HG02852 (cell line): Measurements from ENCODE around the gene ARID4A.
A peak's percentile ranks its signal among the peaks of the same experiment; 100 is the strongest.
"Not testable (repeated sequence)": the region's sequence is repeated elsewhere in the genome, so short reads cannot be mapped to it uniquely, and the experiment has no call there.

ENCODE experiments used
- ATAC-seq: cut with Tn5 transposase; IDR thresholded peaks from one replicate; pipeline ENCODE4 v1.9.1; 2021; ENCODE audit warnings: mild to moderate bottlenecking, moderate library complexity; ENCODE audit not compliant: unreplicated experiment

The ARID4A gene

DNA sequence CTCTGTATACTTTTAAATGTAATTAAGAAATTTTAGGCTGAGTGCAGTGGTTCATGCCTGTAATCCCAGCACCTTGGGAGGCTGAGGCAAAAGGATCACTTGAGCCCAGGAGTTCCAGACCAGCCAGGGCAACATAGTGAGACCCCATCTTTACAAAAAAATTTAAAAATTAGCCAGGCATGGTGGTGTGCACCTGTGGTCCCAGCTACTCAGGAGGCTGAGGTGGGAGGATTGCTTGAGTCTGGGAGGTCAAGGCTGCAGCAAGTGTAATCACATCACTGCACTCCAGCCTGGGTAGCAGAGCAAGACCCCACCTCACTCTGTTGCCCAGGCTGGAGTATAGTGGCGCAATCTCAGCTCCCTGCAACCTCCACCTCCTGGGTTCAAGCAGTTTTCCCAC, 63.9 kb downstream of the ARID4A start:
- not testable (repeated sequence) for ATAC-seq

DNA sequence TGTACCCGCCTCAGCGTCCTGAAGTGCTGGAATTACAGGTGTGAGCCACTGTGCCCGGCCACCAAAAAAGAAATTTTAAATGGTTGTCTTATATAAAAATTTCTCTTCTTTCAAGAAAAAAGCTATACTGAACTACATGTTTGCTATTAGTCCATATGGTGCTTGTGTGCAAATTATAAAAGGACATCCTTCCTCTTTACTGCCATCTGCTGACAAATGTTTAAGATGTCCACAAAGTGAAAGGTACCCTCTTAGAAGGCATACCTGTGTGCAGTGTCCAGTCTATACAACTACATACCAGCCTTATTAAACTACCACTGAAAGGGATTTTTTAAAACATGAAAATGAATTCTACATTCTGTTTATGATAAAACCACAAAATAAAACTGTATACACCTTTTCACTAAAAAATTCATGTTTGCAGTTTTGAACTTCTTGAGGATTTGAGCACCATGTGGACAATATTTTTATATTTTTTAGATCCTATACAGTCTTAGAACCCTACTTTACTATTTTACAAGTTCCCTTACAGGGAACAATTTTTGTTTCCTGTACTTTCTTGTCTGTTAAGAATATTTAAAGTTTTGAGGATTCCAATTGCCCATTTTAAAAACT, 64.5 kb downstream of the ARID4A start:
- peak; percentile 55 for ATAC-seq

DNA sequence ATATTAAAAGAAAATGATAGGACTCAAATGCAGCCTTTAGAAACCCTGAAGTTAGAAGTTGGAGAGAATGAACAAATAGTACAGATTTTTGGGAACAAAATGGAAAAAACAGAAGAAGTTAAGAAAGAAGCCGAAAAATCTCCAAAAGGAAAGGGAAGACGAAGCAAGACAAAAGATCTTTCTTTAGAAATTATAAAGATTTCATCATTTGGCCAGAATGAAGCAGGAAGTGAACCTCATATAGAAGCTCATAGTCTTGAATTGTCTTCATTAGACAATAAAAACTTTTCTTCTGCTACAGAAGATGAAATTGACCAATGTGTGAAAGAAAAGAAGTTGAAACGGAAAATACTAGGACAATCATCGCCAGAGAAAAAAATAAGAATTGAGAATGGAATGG, 66.0 kb downstream of the ARID4A start:
- ATAC-seq = no peak

DNA sequence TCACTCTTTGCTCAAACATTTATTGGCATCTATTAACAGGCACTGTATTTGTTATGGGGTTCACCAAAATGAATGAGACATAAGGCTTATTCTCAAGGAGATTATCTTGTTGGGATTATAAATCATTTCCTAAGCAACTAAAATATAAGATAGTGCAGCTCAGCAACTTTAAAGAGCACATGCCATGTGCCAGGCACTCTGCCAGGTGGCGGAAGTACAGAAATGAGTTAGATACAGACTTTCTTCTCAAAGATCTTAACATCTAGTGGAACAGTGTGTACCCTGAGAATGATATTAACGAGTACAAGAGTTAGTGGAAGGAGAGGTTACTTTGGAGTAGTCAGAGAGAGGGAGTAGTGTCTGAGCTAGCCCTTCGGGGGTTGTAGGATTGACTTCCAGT, 68.9 kb downstream of the ARID4A start:
- ATAC-seq = no peak

DNA sequence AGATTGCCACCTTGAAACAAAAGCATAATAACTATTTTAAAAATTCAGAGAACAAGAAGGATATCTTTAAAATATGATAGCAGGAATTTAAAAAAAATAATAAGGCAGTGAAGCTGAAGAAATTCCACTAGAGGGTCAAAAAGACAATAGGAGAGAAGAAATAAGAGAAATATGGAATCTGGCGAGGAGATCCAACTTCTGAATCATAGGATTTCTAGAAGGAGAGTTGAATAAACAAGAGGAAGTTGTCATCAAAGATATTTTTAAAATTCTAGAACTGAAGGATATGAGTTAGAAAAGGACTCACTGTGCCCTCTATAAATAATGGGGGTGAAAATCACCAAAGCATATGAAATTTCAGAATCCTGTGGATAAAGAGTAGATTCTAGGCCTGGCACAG, 70.6 kb downstream of the ARID4A start:
- ATAC-seq = no peak

DNA sequence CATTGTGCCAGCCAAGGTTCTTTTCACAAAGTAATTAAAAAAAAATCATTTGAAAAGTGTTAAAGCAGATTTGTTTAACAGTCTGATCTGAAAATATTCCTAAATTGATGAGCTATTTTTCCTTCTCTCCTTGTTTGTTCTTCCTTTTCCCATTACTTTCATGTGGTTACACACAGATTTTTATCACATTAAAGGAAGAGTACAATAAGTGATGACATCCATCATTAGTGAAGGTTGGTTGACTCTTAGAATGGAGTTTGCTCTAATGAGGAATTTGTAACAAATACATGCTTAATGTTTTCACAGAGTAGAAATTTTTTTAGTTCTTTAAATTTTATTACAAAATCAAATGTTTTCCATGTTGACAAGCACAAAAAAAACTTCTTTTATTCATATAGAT, 78.4 kb downstream of the ARID4A start:
- ATAC-seq = no peak

DNA sequence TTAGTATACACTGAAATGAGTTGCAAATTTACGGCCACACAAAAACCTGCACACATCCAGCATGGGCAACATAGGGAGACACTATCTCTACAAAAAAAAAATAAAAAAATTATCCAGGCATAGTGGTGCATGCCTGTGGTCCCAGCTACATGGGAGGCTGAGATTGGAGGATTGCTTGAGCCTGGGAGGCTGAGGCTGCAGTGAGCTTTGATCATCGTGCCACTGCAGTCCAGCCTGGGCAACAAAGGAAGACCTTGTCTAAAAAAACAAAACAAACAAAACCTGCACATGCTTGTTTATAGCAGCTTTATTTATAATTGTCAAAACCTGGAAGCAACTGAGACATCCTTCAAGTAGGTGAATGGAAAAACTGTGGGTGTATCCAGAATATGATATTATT, 92.5 kb downstream of the ARID4A start:
- no peak for ATAC-seq

DNA sequence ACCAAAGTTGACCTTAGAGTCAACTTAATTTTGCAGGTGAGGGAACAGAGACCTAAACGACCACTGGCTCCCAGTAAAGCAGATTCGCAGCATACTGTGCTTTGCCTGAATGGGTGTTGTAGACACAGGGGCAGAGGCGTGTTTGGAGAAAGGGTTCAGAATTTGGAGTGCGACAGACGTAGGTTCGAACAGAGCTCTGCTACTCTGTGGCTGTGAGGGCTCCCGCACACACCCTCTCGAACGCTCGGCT, 97.1 kb downstream of the ARID4A start:
- ATAC-seq = no peak

DNA sequence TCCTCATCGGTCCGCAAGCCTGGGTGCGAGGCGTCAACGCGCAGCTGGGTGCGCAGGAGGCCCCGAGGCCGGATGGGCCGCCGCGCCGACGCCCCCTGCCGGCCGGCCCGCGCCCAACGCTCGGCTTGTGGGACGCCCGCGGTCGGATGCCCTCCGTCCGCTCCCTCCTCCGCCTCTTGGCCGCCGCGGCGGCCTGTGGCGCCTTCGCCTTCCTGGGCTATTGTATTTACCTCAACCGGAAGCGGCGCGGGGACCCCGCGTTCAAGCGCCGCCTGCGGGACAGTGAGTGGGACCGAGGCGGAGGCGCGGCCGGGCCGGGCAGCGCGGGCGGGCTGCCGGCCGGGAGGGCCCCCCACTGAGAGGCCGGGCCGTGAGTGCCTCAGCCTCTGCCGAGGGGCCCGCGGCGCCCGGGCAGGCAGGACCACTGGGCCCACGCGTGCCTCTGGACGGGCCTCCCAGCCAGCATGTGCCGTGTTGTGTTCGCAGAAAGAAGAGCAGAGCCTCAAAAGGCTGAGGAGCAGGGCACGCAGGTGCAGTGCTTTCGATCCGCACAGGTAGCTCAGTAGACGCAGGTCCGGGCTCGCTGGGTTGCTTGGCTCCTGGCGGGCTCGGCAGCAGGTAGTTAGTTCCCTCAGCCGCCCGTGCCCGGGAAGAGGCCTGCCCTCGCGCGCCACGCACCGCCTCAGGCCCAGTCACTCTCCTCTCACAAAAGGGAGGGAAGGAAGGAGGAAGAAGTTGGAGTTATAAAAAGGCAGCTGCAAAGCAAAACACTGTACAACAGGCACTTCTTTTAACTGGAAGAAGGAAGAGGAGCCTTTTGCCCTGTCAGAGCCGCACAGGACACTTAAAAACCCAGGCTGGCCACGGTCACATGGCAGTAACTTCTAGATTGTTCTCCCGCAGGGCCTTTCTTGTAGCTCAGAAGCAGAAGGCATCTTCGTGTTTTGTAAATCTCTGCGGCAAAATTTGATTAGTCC, 97.7 kb downstream of the ARID4A start, which contains the start of gene TOMM20L:
TSS of gene TOMM20L (plus strand) at position 119 of the 977 bp plus-strand sequence. CDS start at position 147, 28 bp downstream.
- peak; percentile 95 for ATAC-seq

DNA sequence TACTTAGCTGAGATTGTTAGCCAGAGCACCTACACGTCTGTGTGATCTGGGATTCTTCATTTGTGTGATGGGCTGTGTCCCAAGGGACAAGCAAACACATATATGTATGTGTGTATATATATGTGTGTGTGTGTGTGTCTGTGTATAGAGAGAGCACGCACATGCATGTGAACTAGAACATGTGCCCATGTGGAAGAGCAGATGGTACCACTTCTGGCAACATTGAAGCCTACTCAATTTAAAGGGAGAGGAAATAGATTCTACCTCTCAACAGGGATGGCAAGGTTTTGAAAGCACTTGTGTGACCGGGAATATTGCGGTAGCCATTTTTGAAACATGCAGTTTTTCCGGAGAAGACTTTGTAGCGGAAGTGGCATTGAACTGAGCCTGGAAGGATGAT, 98.8 kb downstream of the ARID4A start:
- ATAC-seq = no peak

DNA sequence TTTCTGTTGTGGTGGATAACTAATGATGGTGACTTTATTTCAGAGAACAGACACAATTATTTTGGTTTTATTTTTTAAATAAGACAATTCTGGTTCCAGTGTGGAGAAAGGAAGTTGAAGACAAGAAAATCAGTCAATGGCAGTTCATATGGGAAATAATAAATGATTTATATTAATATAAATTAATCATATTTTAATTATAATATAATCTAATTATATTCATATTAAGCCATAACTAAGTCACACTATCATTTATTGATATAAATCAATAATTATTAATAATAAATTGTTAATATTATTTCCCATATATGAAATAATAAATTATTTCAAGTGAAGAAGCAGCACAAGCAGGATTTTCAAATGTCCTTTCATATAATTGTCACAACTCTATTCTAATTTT, 100.1 kb downstream of the ARID4A start:
- no peak for ATAC-seq

DNA sequence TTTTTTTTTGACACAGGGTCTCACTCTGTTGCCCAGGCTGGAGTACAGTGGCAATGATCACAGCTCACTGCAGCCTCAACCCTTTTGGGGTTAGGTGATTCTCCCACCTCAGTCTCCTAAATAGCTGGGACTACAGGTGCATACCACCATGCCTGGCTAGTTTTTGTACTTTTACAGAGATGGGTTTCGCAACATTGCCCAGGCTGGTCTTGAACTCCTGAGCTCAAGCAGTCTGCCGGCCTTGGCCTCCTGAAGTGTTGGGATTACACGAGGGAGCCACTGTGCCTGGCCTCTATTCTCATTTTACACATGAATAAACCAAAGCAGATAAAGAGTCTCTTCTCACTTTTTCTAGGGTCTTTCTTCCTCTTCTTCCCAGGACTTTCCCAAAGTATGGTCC, 100.5 kb downstream of the ARID4A start:
- ATAC-seq = no peak

DNA sequence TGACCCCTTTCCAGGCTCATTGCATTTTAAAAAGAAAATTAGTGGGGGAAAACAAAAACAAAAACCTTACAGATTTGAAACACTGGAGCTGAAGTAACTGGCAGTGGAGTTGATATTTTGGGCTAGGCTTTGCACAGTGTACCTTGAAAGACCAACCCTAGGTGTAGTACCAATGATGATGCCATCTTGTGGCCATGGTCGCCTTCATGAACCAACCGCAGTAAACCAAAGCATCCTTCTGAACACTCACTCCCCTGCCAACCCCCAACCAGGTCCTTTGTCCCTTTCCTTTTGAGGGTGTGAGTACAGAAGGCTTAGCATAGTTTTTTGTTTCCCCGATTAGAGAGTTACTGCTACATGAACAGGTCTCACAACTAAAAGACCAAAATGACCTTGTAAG, 103.2 kb downstream of the ARID4A start:
- no peak for ATAC-seq

DNA sequence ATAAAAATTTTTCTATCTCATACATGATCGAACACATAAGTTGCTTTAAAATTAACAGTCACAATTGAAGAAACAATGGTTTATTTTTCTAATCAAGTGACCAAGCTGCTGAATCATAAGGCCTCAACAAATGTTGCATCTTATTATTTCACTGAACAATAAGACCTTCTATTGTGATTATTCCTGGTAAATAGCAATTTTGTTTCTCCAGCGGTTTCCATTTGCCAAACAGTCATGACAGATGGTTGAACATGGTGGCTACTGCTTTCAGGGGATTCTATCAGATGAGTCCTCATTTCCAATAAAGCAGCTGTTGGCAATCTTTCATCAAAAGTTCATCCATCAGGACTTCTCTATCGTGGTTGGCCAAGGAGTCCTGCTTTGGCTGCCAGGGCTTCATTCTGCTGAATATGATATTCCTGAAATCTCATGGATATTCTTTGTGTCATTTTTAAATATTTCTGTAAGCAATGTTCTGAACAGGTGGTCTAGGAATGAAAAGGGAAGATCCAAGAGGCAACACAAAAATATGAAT, 110.4 kb downstream of the ARID4A start:
- no peak for ATAC-seq

DNA sequence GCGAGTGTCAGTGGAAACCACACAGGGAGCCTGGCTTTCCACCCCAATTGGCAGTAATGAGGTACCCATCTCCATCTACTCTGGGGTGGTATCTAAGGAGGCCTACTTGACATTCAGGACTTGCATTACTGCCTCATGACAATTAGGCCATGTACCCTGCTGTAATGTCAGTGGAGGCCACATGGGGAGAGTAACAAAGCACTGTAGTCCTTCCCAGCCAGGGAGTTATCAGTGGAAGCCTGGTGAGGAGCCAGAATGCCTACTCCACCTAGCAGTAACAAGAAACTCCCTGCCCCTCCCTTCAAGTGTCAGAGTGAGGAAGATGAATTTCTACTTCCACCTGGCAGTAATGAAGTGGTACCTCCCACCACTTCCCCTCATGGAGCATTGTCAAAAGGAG, 116.5 kb downstream of the ARID4A start:
- ATAC-seq = no peak

DNA sequence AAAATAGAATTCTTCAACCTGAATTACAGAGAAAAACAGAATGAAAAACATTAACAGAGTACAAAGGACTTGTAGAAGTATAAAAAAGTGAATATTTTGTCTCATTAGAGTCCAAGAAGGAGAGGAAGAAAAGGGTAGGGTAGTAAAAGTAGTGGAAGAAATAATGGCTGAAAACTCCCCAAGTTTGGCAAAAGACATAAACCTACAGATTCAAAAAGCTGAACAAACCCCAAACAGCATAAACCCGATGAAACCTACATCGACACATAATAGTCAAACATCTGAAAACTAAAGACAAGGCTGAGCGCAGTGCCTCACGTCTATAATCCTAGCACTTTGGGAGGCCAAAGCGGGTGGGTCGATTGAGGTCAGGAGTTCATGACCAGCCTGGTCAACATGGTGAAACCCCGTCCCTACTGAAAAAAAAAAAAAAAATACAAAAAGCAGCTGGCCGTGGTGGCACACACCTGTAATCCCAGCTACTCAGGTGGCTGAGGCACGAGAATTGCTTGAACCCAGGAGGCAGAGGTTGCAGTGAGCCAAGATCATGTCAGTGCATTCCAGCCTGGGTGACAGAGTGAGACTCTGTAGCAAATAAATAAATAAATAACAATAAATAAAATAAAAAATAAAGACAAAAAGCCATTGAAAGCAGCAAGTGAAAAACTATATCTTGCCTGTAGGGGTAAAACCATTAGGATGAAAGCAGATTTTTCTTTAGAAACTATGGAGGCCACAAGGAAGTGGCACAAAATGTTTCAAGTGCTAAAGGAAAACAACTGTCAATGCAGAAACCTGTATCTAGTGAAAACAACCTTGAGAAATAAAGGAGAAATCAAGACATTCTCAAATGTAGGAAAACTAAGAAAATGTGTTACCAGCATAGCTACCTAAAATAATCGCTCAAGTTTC, 117.5 kb downstream of the ARID4A start:
- no peak for ATAC-seq

DNA sequence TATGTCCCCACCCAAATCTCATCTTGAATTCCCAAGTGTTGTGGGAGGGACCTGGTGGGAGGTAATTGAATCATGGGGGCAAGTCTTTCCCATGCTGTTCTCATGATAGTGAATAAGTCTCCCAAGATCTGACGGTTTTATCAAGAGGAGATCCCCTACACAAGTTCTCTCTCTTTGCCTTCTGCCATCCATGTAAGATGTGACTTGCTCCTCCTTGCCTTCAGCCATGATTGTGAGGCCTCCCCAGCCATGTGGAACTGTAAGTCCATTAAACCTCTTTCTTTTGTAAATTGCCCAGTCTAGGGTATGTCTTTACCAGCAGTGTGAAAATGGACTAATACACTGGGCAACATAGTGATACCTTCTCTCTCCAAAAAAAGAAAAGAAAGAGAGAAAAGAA, 118.6 kb downstream of the ARID4A start:
- not testable (repeated sequence) for ATAC-seq
